HG03025 (cell line): ENCODE data around the gene P2RX3.
A peak's percentile ranks its signal among the peaks of the same experiment; 100 is the strongest.
"Not testable (repeated sequence)": the region's sequence is repeated elsewhere in the genome, so short reads cannot be mapped to it uniquely, and the experiment has no call there.

Experiments
- ATAC-seq: cut with Tn5 transposase; IDR thresholded peaks from one replicate; pipeline ENCODE4 v1.9.1; 2021; ENCODE audit warnings: mild to moderate bottlenecking, moderate library complexity; ENCODE audit not compliant: unreplicated experiment, low FRiP score

P2RX3 gene

GRCh38 chr11:57324154-57324885, 13.8 kb upstream of the P2RX3 start:
- peak; percentile 33 for ATAC-seq

DNA sequence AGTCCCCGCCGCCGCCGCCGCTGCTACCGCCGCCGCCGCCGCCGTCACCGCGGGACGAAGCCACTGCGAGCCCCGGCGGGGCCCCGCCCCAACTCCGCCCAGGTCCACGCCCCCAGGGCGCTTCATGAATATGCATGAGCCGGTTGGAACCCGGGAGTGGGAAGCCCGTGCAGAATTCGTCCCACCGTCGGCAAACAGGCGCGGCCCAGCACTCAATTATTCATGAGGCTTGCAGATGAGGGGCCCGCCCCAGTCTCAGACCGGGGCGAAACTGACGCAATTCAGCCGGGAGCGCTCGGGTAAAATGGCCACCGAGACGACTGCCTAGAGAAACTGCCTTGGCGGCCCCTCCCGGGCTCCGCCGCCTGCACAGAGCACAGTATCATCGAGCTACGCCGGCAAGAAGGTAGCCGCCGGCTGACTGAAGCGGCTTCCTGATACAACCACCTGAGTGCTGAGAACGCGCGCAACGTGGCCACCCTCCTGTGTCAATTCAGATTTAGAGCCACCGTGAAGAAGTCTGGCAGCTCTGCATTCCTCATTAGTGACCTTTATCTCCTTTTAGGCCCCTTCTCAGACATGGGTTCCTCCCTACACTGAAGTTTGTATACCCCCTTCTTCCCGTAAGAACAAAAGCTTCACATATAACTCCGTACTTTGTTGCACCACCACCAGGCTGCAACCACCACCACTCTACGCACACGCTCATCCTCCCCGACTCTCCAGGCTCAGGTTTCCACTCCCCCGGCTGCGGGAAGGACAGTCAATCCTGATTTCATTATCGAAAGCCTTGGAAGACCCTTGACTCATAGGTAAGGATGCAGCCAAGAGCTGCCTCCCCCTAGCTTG, 13.0 kb upstream of the P2RX3 start, which contains the start of gene TNKS1BP1:
Gene TNKS1BP1 (minus strand): TSS at position 67 of the 849 bp plus-strand sequence. CDS start 3,067 bp downstream, outside the sequence.
- ATAC-seq, result peak; percentile 88

DNA sequence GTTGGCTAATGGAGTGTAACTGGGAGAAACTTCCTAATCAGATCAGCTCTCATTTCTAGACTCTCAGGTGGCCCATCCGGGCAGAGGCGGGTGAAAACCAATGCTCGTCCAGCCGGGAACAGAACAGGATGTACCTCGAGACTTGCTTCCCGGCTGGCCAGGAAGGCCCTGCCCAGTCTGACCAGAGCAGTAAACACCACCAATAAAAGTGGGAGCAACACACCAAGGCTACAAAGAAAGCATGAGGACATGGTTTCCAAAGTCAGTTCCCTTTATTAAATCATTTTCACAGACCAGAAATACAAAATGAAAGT, 12.5 kb upstream of the P2RX3 start:
- no peak for ATAC-seq

DNA sequence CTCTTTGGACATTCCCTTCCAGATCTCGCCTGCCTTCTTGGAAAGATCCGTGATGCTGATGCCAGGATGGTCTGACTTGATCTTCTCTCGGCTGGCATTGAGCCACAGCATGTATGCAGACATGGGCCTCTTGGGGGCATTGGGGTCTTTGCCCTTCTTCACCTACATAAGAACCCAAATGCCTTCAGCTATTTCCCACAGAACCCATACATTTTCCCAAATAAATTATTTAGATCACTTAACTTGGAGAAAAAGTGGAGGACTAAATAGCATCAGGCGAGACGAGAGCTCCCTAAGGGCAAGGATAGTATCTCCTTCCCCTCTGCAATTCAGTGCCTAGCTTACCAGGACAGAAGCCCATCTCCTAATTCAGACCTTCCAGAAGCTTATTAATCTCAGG, 10.4 kb upstream of the P2RX3 start:
- no peak for ATAC-seq

GRCh38 chr11:57330029-57330428, 8.1 kb upstream of the P2RX3 start:
- ATAC-seq, result no peak

- no peak for ATAC-seq
These were observed 6.4 kb upstream of the P2RX3 start for GRCh38 chr11:57331720-57332119.

GRCh38 chr11:57332694-57333440, 5.3 kb upstream of the P2RX3 start:
- ATAC-seq, result no peak

DNA sequence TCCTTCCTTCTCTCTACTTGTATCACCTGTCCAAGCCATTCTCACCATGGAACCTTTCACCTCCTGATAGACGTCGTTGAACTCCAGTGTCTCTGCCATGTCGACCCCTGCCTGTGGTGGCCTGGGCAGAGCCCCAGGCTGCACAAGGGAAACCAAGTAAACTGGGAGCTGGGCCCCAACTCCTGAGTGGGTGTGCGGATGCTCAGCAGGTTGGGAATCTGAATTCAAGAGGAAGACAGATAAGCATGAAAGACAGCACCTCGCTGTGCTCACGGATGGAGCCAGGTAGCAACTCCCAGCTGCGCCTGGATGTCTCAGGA, 3.2 kb upstream of the P2RX3 start:
- no peak for ATAC-seq

DNA sequence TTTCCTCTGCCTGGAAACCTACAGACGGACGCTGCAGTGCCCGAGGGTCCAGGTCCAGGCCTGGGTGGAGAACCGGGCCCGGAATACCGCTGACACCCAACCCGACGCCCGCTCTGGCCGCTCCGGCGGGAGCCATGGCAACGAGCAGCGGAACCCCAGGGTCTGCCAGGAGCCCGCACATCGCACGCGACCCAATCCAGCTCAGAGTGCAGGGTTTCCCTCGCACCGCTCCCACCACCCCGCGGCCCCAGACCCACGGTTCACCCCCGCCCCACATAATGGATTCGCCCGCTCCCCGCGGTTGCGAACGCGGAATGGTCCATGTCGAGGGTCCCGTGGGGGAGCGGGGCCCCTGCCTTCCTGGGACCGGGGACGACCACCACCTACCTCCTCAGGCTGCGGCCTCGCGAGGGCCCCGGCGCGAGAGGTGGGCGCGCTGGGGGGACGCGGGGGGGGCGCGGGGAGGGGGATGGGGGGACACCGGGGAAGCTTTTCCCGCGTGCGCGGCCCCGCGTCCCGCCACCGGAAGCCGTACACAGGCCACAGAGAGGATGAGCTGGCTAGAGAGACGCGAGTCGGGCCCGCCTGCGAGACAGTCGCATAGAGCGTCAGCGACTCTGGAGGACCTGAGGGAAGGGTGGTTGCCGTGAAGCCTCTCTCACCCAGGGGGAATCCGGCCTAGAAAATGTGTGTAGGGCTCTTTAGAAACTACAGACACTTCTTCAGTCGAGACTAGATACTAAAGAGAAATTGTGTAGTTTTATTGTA, 2.6 kb upstream of the P2RX3 start, which contains the start of gene SSRP1:
Gene SSRP1 (minus strand): TSS at position 550 of the 768 bp plus-strand sequence. CDS start 771 bp downstream, outside the sequence.
- peak; percentile 98 for ATAC-seq

GRCh38 chr11:57336111-57336666, 2.0 kb upstream of the P2RX3 start:
- ATAC-seq, result no peak

- not testable (repeated sequence) for ATAC-seq
These were observed 1.3 kb upstream of the P2RX3 start for GRCh38 chr11:57336856-57337255.

GRCh38 chr11:57339328-57339727, 1.2 kb downstream of the P2RX3 start:
- ATAC-seq, result no peak

- ATAC-seq, result no peak
These were observed 2.0 kb downstream of the P2RX3 start for GRCh38 chr11:57340039-57340615.

GRCh38 chr11:57341250-57341808, 3.2 kb downstream of the P2RX3 start:
- ATAC-seq, result no peak

GRCh38 chr11:57342702-57343101, 4.5 kb downstream of the P2RX3 start:
- no peak for ATAC-seq

DNA sequence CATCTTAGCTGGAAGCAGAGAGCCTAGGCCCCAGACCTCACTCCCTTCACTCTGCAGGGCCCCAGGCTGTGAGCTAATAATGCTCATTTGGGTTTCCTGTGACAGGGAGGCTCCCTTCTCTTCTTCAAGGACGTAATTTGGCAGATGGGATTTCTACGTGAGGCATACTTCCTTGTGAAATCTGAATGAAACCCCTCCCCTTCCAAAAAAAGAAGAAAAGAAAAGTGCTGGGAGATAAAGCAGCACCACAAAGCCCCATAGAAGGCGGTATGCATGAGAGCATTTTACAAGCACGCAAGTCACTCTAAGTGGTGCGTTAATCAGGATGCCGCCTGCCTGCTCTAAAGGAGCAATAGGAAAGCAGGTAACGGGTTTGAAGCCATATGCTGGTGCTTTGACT, 5.7 kb downstream of the P2RX3 start:
- ATAC-seq, result no peak

- ATAC-seq, result no peak
These were observed 6.7 kb downstream of the P2RX3 start for GRCh38 chr11:57344826-57345225.

- peak; percentile 74 for ATAC-seq
These were observed 7.5 kb downstream of the P2RX3 start for GRCh38 chr11:57345555-57346211.

- no peak for ATAC-seq
These were observed 9.2 kb downstream of the P2RX3 start for GRCh38 chr11:57347336-57347735.
